HuH-7.5 (cell line): ENCODE data around the gene PLA2G2C.

ENCODE experiments used
- DNase-seq: peaks from one replicate; pipeline ENCODE4 v3.0.0; 2011; ENCODE audit warnings: low spot score

Gene PLA2G2C

GRCh38 chr1:20207546-20207945, 21.2 kb upstream of the PLA2G2C start:
- DNase-seq: no peak

GRCh38 chr1:20202166-20202565, 15.8 kb upstream of the PLA2G2C start:
- no peak for DNase-seq

- DNase-seq: no peak
Observed at GRCh38 chr1:20200966-20201365, 14.6 kb upstream of the PLA2G2C start.

GRCh38 chr1:20199840-20200239, 13.5 kb upstream of the PLA2G2C start:
- DNase-seq: no peak

GRCh38 chr1:20199403-20199802, 13.1 kb upstream of the PLA2G2C start:
- DNase-seq: no peak

GRCh38 chr1:20198918-20199317, 12.6 kb upstream of the PLA2G2C start:
- DNase-seq: no peak

GRCh38 chr1:20198296-20198695, 12.0 kb upstream of the PLA2G2C start:
- DNase-seq: no peak

- DNase-seq: no peak
Observed at GRCh38 chr1:20197329-20197791, 11.0 kb upstream of the PLA2G2C start.

- DNase-seq: no peak
Observed at GRCh38 chr1:20195462-20195780, 9.1 kb upstream of the PLA2G2C start.

GRCh38 chr1:20194757-20195461, 8.6 kb upstream of the PLA2G2C start:
- peak; percentile 53 for DNase-seq

- DNase-seq: no peak
Observed at GRCh38 chr1:20194224-20194623, 7.9 kb upstream of the PLA2G2C start.

GRCh38 chr1:20192871-20193411, 6.6 kb upstream of the PLA2G2C start:
- no peak for DNase-seq

- DNase-seq: no peak
Observed at GRCh38 chr1:20192364-20192763, 6.0 kb upstream of the PLA2G2C start.

GRCh38 chr1:20191266-20191825, 5.0 kb upstream of the PLA2G2C start:
- no peak for DNase-seq

- no peak for DNase-seq
Observed at GRCh38 chr1:20190256-20191160, 4.2 kb upstream of the PLA2G2C start.

- no peak for DNase-seq
Observed at GRCh38 chr1:20189664-20190063, 3.3 kb upstream of the PLA2G2C start.

- no peak for DNase-seq
Observed at GRCh38 chr1:20188455-20188817, 2.1 kb upstream of the PLA2G2C start.

- no peak for DNase-seq
Observed at GRCh38 chr1:20187813-20188454, 1.6 kb upstream of the PLA2G2C start.

- DNase-seq: no peak
Observed at GRCh38 chr1:20187103-20187812, 940 bp upstream of the PLA2G2C start.

- DNase-seq: no peak
Observed at GRCh38 chr1:20184997-20185833, 1.1 kb downstream of the PLA2G2C start.

- no peak for DNase-seq
Observed at GRCh38 chr1:20184481-20184900, 1.8 kb downstream of the PLA2G2C start.
